Middle frontal gyrus (tissue), 1 donor: ENCODE results near the gene ABHD12.
"Not testable (repeated sequence)": the region's sequence is repeated elsewhere in the genome, so short reads cannot be mapped to it uniquely, and the experiment has no call there.

Experiments
- DNase-seq: peaks from one replicate; pipeline ENCODE4 v3.0.0-alpha.2; 2015; ENCODE audit warnings: low spot score; ENCODE audit errors: extremely low spot score

Gene ABHD12

GRCh38 chr20:25278636-25279361 lies 111.8 kb downstream of the ABHD12 start:
- DNase-seq: no peak

- no peak for DNase-seq
Observed at GRCh38 chr20:25277941-25278521, 112.6 kb downstream of the ABHD12 start.

GRCh38 chr20:25277051-25277801 lies 113.4 kb downstream of the ABHD12 start:
- no peak for DNase-seq

- DNase-seq: no peak
Observed at GRCh38 chr20:25276533-25277050, 114.0 kb downstream of the ABHD12 start.

GRCh38 chr20:25275813-25276532 lies 114.7 kb downstream of the ABHD12 start:
- DNase-seq: no peak

GRCh38 chr20:25274891-25275812 lies 115.5 kb downstream of the ABHD12 start:
- no peak for DNase-seq

GRCh38 chr20:25274481-25274880 lies 116.2 kb downstream of the ABHD12 start:
- DNase-seq: no peak

GRCh38 chr20:25273541-25274358 lies 116.9 kb downstream of the ABHD12 start:
- peak; percentile 62 for DNase-seq

GRCh38 chr20:25273046-25273445 lies 117.6 kb downstream of the ABHD12 start:
- no peak for DNase-seq

GRCh38 chr20:25272223-25273000 lies 118.2 kb downstream of the ABHD12 start:
- DNase-seq: no peak

GRCh38 chr20:25271486-25272222 lies 119.0 kb downstream of the ABHD12 start:
- no peak for DNase-seq

- DNase-seq: no peak
Observed at GRCh38 chr20:25270829-25271251, 119.8 kb downstream of the ABHD12 start.

- no peak for DNase-seq
Observed at GRCh38 chr20:25269833-25270170, 120.8 kb downstream of the ABHD12 start.

GRCh38 chr20:25269057-25269832 lies 121.4 kb downstream of the ABHD12 start:
- DNase-seq: no peak

GRCh38 chr20:25260770-25261437 lies 129.7 kb downstream of the ABHD12 start:
- not testable (repeated sequence) for DNase-seq

GRCh38 chr20:25259788-25260254 lies 130.8 kb downstream of the ABHD12 start:
- no peak for DNase-seq

GRCh38 chr20:25259358-25259757 lies 131.3 kb downstream of the ABHD12 start:
- DNase-seq: no peak
